ENCODE measurements around the gene NAV2.

The NAV2 gene

DNA sequence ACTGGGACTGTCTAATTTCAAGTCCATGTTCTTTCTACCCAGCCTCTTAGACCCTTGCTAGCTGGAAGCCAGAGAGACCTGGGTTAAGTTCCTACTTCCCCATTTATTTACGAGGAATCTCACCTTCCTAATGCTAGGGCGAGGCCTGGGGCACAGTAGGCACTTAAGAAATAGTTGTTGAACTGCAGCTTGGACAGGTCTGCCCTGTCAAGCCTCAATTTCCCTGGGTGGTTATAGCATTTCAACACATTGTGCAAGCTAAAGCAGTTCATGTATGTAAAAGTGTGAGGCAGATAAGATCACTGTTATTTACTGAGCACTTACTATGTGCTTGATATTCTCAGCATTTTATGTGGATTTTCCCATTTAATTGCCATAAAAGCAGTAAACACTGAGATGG is 12.1 kb downstream of the NAV2 start:
- H3K36me3 Mint-ChIP-seq (ENCODE audit: low read depth): no peaks in the 10 kb centered on the region
- TF ChIP-seq, protein P1, sequence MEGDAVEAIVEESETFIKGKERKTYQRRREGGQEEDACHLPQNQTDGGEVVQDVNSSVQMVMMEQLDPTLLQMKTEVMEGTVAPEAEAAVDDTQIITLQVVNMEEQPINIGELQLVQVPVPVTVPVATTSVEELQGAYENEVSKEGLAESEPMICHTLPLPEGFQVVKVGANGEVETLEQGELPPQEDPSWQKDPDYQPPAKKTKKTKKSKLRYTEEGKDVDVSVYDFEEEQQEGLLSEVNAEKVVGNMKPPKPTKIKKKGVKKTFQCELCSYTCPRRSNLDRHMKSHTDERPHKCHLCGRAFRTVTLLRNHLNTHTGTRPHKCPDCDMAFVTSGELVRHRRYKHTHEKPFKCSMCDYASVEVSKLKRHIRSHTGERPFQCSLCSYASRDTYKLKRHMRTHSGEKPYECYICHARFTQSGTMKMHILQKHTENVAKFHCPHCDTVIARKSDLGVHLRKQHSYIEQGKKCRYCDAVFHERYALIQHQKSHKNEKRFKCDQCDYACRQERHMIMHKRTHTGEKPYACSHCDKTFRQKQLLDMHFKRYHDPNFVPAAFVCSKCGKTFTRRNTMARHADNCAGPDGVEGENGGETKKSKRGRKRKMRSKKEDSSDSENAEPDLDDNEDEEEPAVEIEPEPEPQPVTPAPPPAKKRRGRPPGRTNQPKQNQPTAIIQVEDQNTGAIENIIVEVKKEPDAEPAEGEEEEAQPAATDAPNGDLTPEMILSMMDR (IDR thresholded peaks at IDR 0.05): no peak
- H3K27me3 Mint-ChIP-seq (ENCODE audit: low read depth, poor library complexity): peaks cover 2% of the 10 kb centered on the region
- DNase-seq: no peak
- no peak overlapping the region for H3K4me3 Mint-ChIP-seq
- H3K27ac Mint-ChIP-seq: no peak overlapping the region
- H3K9me3 Mint-ChIP-seq: no peaks in the 10 kb centered on the region
- H3K4me1 Mint-ChIP-seq: peaks cover 16% of the 10 kb centered on the region

DNA sequence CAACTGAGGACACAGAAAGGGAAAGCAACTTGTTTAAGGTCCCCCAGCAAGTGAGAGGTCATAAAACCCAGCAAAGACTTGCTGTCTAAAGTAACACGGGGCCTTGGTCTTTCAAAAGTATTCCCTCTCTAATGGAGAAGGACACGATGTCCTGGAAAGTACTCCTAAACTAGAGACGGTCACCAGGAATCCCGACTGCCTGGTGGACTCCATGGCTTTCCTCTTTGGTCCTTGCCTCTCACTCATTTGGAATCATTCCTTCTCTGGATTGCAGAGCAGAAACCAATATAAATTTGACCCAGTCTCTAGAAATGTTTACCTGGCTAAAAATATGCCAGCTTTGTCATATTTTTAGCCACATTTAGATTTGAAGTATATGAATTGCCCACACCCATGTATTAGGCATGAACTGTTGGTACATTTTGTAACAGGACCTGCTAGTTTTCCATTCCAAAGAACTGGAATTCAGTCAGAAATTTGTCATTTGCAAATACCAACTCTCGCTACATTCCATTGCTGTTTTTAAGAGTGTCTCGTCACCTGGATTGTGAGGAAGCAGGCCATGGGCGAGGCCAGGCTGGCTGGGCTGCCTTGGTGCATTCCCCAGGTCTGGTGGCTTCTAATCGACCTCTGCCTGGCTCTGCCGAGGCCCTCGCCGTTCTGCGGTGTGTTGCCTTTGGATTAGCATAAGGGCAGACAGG is 12.9 kb downstream of the NAV2 start:
- H3K27ac Mint-ChIP-seq: no peak overlapping the region
- no peaks in the 10 kb centered on the region for H3K9me3 Mint-ChIP-seq
- TF ChIP-seq, protein P1 (IDR thresholded peaks at IDR 0.05): no peak
- peaks cover 2% of the 10 kb centered on the region for H3K27me3 Mint-ChIP-seq (ENCODE audit: low read depth, poor library complexity)
- H3K4me3 Mint-ChIP-seq: no peak overlapping the region
- no peaks in the 10 kb centered on the region for H3K36me3 Mint-ChIP-seq (ENCODE audit: low read depth)
- no peak for DNase-seq
- peaks cover 16% of the 10 kb centered on the region for H3K4me1 Mint-ChIP-seq

DNA sequence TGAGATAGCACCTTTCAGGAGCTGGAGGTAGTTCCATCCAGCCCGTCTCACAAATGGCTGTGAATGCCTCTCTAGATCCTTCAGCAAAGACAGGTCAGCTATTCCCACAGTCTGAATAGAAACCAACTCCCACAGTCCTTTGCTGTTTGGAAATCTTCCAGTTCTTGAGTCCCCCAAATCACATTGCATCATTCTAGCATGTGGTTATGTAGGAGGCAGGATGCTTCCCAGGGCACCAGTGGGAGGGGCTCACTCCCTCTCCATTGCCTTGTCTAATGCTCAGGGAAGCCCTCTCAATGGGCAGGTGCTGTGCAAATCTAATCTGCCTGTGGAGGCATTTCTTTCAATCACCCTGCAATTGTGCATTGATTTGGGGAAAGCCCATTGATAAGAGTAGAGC is 14.6 kb downstream of the NAV2 start:
- Mint-ChIP-seq H3K4me3 (no peak overlapping the region), H3K9me3 (no peaks in the 10 kb centered on the region), H3K27ac (no peak overlapping the region), H3K27me3 (ENCODE audit: low read depth, poor library complexity) (peaks cover 7% of the 10 kb centered on the region), H3K4me1 (peaks cover 15% of the 10 kb centered on the region), H3K36me3 (ENCODE audit: low read depth) (no peaks in the 10 kb centered on the region)
- no peak for DNase-seq
- TF ChIP-seq, protein P1 (IDR thresholded peaks at IDR 0.05): no peak

DNA sequence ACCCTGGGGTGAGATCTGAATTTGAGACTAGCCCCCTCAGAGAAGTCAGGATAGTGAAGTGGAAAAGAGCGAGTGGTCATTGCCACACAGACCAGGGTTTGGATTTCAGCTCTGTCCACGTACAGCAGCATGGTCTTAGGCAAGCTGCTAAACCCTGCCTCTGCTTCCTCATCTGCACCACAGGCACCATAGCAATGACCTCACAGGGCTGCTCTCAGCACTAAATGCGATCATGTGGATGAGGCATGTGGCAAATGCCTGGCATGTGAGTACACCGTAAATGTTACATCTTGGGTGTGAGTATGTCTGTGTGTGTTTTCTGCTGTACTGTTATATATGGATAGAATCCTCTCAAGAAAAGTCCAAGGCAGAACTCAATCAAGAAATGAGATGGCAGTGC is 15.8 kb downstream of the NAV2 start:
- H3K27me3 Mint-ChIP-seq (ENCODE audit: low read depth, poor library complexity): peaks cover 4% of the 10 kb centered on the region

DNA sequence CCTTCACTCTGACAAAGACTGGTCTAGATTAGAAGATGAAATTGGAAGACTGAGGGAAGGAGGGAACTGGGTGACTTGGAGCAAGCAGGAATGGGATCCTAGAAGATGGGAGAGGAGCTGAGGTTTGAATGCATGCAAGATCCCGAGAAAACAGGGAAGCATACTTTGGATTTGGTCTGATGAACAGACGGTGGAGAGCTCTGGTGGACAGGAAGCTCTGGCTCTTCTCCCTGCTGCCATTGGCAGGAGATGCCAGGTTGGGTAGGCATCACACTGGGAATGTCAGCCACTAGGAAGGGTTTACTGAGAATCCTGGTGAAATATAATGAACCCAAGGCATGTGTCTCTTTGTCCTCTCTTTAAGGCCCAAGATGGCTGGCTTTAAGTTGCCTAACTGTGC is 16.5 kb downstream of the NAV2 start:
- H3K4me3 Mint-ChIP-seq: no peak overlapping the region

More for the DNA sequence above, 15.8 kb downstream of the NAV2 start:
- H3K36me3 Mint-ChIP-seq (ENCODE audit: low read depth): no peaks in the 10 kb centered on the region
- H3K4me3 Mint-ChIP-seq: no peak overlapping the region
- DNase-seq: no peak
- TF ChIP-seq, protein P1 (IDR thresholded peaks at IDR 0.05): no peak
- H3K4me1 Mint-ChIP-seq: peaks cover 6% of the 10 kb centered on the region
- H3K27ac Mint-ChIP-seq: no peak overlapping the region
- H3K9me3 Mint-ChIP-seq: no peaks in the 10 kb centered on the region

More for the DNA sequence above, 16.5 kb downstream of the NAV2 start:
- TF ChIP-seq, protein P1 (IDR thresholded peaks at IDR 0.05): no peak
- Mint-ChIP-seq H3K27ac (no peak overlapping the region), H3K4me1 (no peaks in the 10 kb centered on the region), H3K27me3 (ENCODE audit: low read depth, poor library complexity) (peaks cover 7% of the 10 kb centered on the region), H3K9me3 (no peaks in the 10 kb centered on the region), H3K36me3 (ENCODE audit: low read depth) (no peaks in the 10 kb centered on the region)
- no peak for DNase-seq
